A549 (cell line): Measurements from ENCODE around the gene ACTA2.

Experiments
- CTCF ChIP-seq: fragments of >200 bp; sonication (Bioruptor Twin); formaldehyde crosslinking; IDR thresholded peaks from 3 replicates; pipeline ENCODE4 v1.5.1; 2016
- EP300 ChIP-seq, 2 experiments: fragments of >200 bp; sonication (Bioruptor Twin); formaldehyde crosslinking; IDR thresholded peaks; 2 replicates in 1 of 2; 3 replicates in 1 of 2; pipeline ENCODE4 v1.6.1; 2016 to 2017
- KDM5A ChIP-seq: fragments of 200-600 bp; sonication (generic); IDR thresholded peaks from 2 replicates; pipeline ENCODE4 v1.6.1; 2016; ENCODE audit warnings: antibody characterized with exemption, mild to moderate bottlenecking
- USF2 ChIP-seq: fragments of 450-650 bp; IDR thresholded peaks from 2 replicates; pipeline ENCODE4 v1.6.1; 2014; ENCODE audit warnings: antibody characterized with exemption

GRCh38 chr10:88918191-88918905 is 34.2 kb downstream of the ACTA2 start:
- TF ChIP-seq EP300 (IDR thresholded peaks at IDR 0.05), result no peak
- TF ChIP-seq CTCF, result no peak
- no peak for TF ChIP-seq USF2
- no peak for TF ChIP-seq KDM5A
